Measurements from ENCODE around the gene MED26. TPM values are rescaled to one million over a fixed set of nuclear protein-coding genes. Genes with fewer than 3 reads are reported as not detected.

MED26 gene
- total and polyA plus RNA-seq, 9 of the 15 experiments (the other 6 are each of a cell fraction or from before 2014, with no cell fraction given) = 0.71 to 15.1 (median 6.2) TPM

GRCh38 chr19:16677055-16677454 is 49.1 kb upstream of the MED26 start:
- Histone ChIP-seq H3K9me3 (replicated peaks; ENCODE audit: control insufficient read depth, insufficient read depth, low read depth, low read length) (no peaks in the 10 kb centered on the region), H3K9me1 (ENCODE audit: control insufficient read depth, insufficient read depth, low read length) (no peaks in the 10 kb centered on the region), H3K9ac (ENCODE audit: insufficient read depth in 1 of 2, low read depth in 2 of 2, low read length in 2 of 2) (no peak overlapping the region), H2AFZ (ENCODE audit: low read depth, low read length) (no peak overlapping the region), H3K79me2 (ENCODE audit: control insufficient read depth, insufficient read depth, low read length) (no peaks in the 10 kb centered on the region), H3K36me3 (ENCODE audit: control insufficient read depth, insufficient read depth, low read length) (no peaks in the 10 kb centered on the region), H3K4me2 (ENCODE audit: insufficient read depth, low read length) (no peak overlapping the region), H4K20me1 (replicated peaks; ENCODE audit: control insufficient read depth, insufficient read depth, low read length) (no peaks in the 10 kb centered on the region), H3K27me3 (ENCODE audit: control insufficient read depth in 2 of 2, insufficient read depth in 2 of 2, low read length in 2 of 2) (peaks cover 0 to under 1% of the 10 kb centered on the region in 2 experiments; a peak in 1 of 5 replicates), H3K27ac (ENCODE audit: extremely low read depth, low read depth, low read length) (no peak overlapping the region), H3K4me1 (replicated peaks in 1 of 2; ENCODE audit: control insufficient read depth in 2 of 2, insufficient read depth in 2 of 2, low read length in 2 of 2) (no peaks in the 10 kb centered on the region; a peak in 1 of 5 replicates), H3K4me3 (no peak overlapping the region)
- FAIRE-seq (no peak), DNase-seq (ENCODE audit: extremely low read depth in 1 of 4, low spot score in 3 of 4) (no peak), ATAC-seq (no peak)
- no TSS peak for BruUV-seq (replicated peaks)
- intact Hi-C loops (cut with micrococcal nuclease) (no loop called here), in situ Hi-C loops (cut with MboI) (no loop called here)
- TF ChIP-seq TAF1 (IDR thresholded peaks at IDR 0.05; ENCODE audit: control insufficient read depth, extremely low read depth, insufficient read depth, low read length, severe bottlenecking) (no peak), HMGXB4 (CRISPR knock-in tag; IDR thresholded peaks at IDR 0.05) (no peak), ASH1L (IDR thresholded peaks at IDR 0.05; ENCODE audit: borderline replicate concordance, low read depth, partially characterized antibody) (no peak), ZNF121 (CRISPR knock-in tag; conservative IDR thresholded peaks at IDR 0.05) (no peak), ZNF395 (CRISPR knock-in tag; IDR thresholded peaks at IDR 0.05) (no peak), NR4A1 (CRISPR knock-in tag; IDR thresholded peaks at IDR 0.05) (no peak), NR4A1 (tag; IDR thresholded peaks at IDR 0.05) (no peak), KLF13 (tag; IDR thresholded peaks at IDR 0.05; ENCODE audit: borderline replicate concordance, low read depth) (no peak), ERF (CRISPR knock-in tag; IDR thresholded peaks at IDR 0.05) (no peak), HNRNPK (IDR thresholded peaks at IDR 0.05; ENCODE audit: low read depth, low read length, poor library complexity, severe bottlenecking) (no peak), RBM14 (IDR thresholded peaks at IDR 0.05; ENCODE audit: borderline replicate concordance, insufficient read depth, low read depth, low read length) (no peak), HDGF (IDR thresholded peaks at IDR 0.05) (no peak), PHB2 (IDR thresholded peaks at IDR 0.05; ENCODE audit: low read depth) (no peak), EGR1 (conservative IDR thresholded peaks at IDR 0.05) (no peak), NCOR1 (IDR thresholded peaks at IDR 0.05) (no peak), RBFOX2 (IDR thresholded peaks at IDR 0.05; ENCODE audit: low read depth, low read length) (no peak), JUN (IDR thresholded peaks at IDR 0.05; ENCODE audit: borderline replicate concordance, low read depth, low read length) (no peak), JUN (CRISPR knock-in tag; IDR thresholded peaks at IDR 0.05; ENCODE audit: borderline replicate concordance) (no peak)
- TF ChIP-seq, protein P1, sequence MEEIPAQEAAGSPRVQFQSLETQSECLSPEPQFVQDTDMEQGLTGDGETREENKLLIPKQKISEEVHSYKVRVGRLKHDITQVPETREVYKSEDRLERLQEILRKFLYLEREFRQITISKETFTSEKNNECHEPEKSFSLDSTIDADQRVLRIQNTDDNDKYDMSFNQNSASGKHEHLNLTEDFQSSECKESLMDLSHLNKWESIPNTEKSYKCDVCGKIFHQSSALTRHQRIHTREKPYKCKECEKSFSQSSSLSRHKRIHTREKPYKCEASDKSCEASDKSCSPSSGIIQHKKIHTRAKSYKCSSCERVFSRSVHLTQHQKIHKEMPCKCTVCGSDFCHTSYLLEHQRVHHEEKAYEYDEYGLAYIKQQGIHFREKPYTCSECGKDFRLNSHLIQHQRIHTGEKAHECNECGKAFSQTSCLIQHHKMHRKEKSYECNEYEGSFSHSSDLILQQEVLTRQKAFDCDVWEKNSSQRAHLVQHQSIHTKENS (CRISPR knock-in tag; IDR thresholded peaks at IDR 0.05) = no peak
- POLR2A ChIA-PET = interaction anchor here (1.4 kb wide), 1 partner anchor 10 kb away, joined by 5 read pairs; no protein-coding TSS in a partner anchor
- CTCF ChIA-PET (ENCODE audit: low intra/inter-chr PET ratio) = no interaction called here

All from K562 (cell line).